SH-SY5Y (cell line): ENCODE data around the gene ARHGEF28.

Experiments
- GATA2 ChIP-seq: IDR thresholded peaks from 2 replicates; pipeline ENCODE4 v1.6.1; 2011; ENCODE audit warnings: mild to moderate bottlenecking, low read depth, low read length
- GATA3 ChIP-seq: IDR thresholded peaks from 2 replicates; pipeline ENCODE4 v1.6.1; 2011; ENCODE audit warnings: low read depth, mild to moderate bottlenecking, low read length, moderate library complexity

GRCh38 chr5:73901043-73901442, 275.0 kb downstream of the ARHGEF28 start:
- TF ChIP-seq GATA2 = no peak
- no peak for TF ChIP-seq GATA3
